ENCODE results near the gene KCNK10.

Gene KCNK10

GRCh38 chr14:88199882-88200281, 123.2 kb downstream of the KCNK10 start:
- Mint-ChIP-seq H3K27me3 (peaks cover 19% of the 10 kb centered on the region), H3K9me3 (no peaks in the 10 kb centered on the region), H3K4me1 (ENCODE audit: low read depth) (no peaks in the 10 kb centered on the region), H3K27ac (no peak overlapping the region), H3K4me3 (no peak overlapping the region), H3K36me3 (ENCODE audit: low read depth) (no peaks in the 10 kb centered on the region)

GRCh38 chr14:88198446-88198845, 124.6 kb downstream of the KCNK10 start:
- H3K9me3 Mint-ChIP-seq, result no peaks in the 10 kb centered on the region
- H3K4me1 Mint-ChIP-seq (ENCODE audit: low read depth), result no peaks in the 10 kb centered on the region
- H3K27ac Mint-ChIP-seq, result no peak overlapping the region
- H3K27me3 Mint-ChIP-seq, result peaks cover 30% of the 10 kb centered on the region
- no peaks in the 10 kb centered on the region for H3K36me3 Mint-ChIP-seq (ENCODE audit: low read depth)
- no peak overlapping the region for H3K4me3 Mint-ChIP-seq

- Mint-ChIP-seq H3K27me3 (peaks cover 40% of the 10 kb centered on the region), H3K4me1 (ENCODE audit: low read depth) (no peaks in the 10 kb centered on the region), H3K36me3 (ENCODE audit: low read depth) (no peaks in the 10 kb centered on the region), H3K9me3 (no peaks in the 10 kb centered on the region), H3K4me3 (no peak overlapping the region), H3K27ac (no peak overlapping the region)
Observed at GRCh38 chr14:88196925-88197324, 126.1 kb downstream of the KCNK10 start.

- Mint-ChIP-seq H3K9me3 (no peaks in the 10 kb centered on the region), H3K36me3 (ENCODE audit: low read depth) (no peaks in the 10 kb centered on the region), H3K27me3 (peaks cover 40% of the 10 kb centered on the region), H3K4me3 (no peak overlapping the region), H3K27ac (no peak overlapping the region), H3K4me1 (ENCODE audit: low read depth) (no peaks in the 10 kb centered on the region)
Observed at GRCh38 chr14:88196116-88196890, 126.8 kb downstream of the KCNK10 start.

- no peaks in the 10 kb centered on the region for H3K36me3 Mint-ChIP-seq (ENCODE audit: low read depth)
- H3K27ac Mint-ChIP-seq, result no peak overlapping the region
- H3K4me1 Mint-ChIP-seq (ENCODE audit: low read depth), result no peaks in the 10 kb centered on the region
- H3K4me3 Mint-ChIP-seq, result no peak overlapping the region
- peaks cover 40% of the 10 kb centered on the region for H3K27me3 Mint-ChIP-seq
- no peaks in the 10 kb centered on the region for H3K9me3 Mint-ChIP-seq
Observed at GRCh38 chr14:88195676-88196075, 127.4 kb downstream of the KCNK10 start.

- Mint-ChIP-seq H3K27ac (no peak overlapping the region), H3K4me1 (ENCODE audit: low read depth) (no peaks in the 10 kb centered on the region), H3K36me3 (ENCODE audit: low read depth) (no peaks in the 10 kb centered on the region), H3K9me3 (no peaks in the 10 kb centered on the region), H3K4me3 (no peak overlapping the region), H3K27me3 (peaks cover 40% of the 10 kb centered on the region)
Observed at GRCh38 chr14:88194531-88194930, 128.5 kb downstream of the KCNK10 start.

GRCh38 chr14:88191605-88192004, 131.5 kb downstream of the KCNK10 start:
- peaks cover 3% of the 10 kb centered on the region for H3K4me1 Mint-ChIP-seq (ENCODE audit: low read depth)
- no peak overlapping the region for H3K27ac Mint-ChIP-seq
- H3K9me3 Mint-ChIP-seq, result no peaks in the 10 kb centered on the region
- H3K27me3 Mint-ChIP-seq, result peaks cover 33% of the 10 kb centered on the region
- no peaks in the 10 kb centered on the region for H3K36me3 Mint-ChIP-seq (ENCODE audit: low read depth)
- H3K4me3 Mint-ChIP-seq, result no peak overlapping the region

- Mint-ChIP-seq H3K4me1 (ENCODE audit: low read depth) (peaks cover 3% of the 10 kb centered on the region), H3K9me3 (no peaks in the 10 kb centered on the region), H3K27me3 (peaks cover 23% of the 10 kb centered on the region), H3K4me3 (no peak overlapping the region), H3K36me3 (ENCODE audit: low read depth) (no peaks in the 10 kb centered on the region), H3K27ac (no peak overlapping the region)
Observed at GRCh38 chr14:88189417-88190191, 133.5 kb downstream of the KCNK10 start.

GRCh38 chr14:88188745-88189416, 134.2 kb downstream of the KCNK10 start:
- Mint-ChIP-seq H3K9me3 (no peaks in the 10 kb centered on the region), H3K27me3 (peaks cover 17% of the 10 kb centered on the region), H3K27ac (no peak overlapping the region), H3K36me3 (ENCODE audit: low read depth) (no peaks in the 10 kb centered on the region), H3K4me1 (ENCODE audit: low read depth) (peaks cover 3% of the 10 kb centered on the region), H3K4me3 (no peak overlapping the region)

GRCh38 chr14:88185843-88186242, 137.2 kb downstream of the KCNK10 start:
- no peak overlapping the region for H3K27ac Mint-ChIP-seq
- no peak overlapping the region for H3K4me3 Mint-ChIP-seq
- H3K27me3 Mint-ChIP-seq, result peaks cover 3% of the 10 kb centered on the region
- H3K36me3 Mint-ChIP-seq (ENCODE audit: low read depth), result no peaks in the 10 kb centered on the region
- H3K9me3 Mint-ChIP-seq, result no peaks in the 10 kb centered on the region
- H3K4me1 Mint-ChIP-seq (ENCODE audit: low read depth), result peaks cover 3% of the 10 kb centered on the region

GRCh38 chr14:88184956-88185355, 138.1 kb downstream of the KCNK10 start:
- Mint-ChIP-seq H3K4me1 (ENCODE audit: low read depth) (peaks cover 3% of the 10 kb centered on the region), H3K27me3 (peaks cover 3% of the 10 kb centered on the region), H3K36me3 (ENCODE audit: low read depth) (no peaks in the 10 kb centered on the region), H3K4me3 (no peak overlapping the region), H3K27ac (no peak overlapping the region), H3K9me3 (no peaks in the 10 kb centered on the region)

- no peaks in the 10 kb centered on the region for H3K4me1 Mint-ChIP-seq (ENCODE audit: low read depth)
- H3K9me3 Mint-ChIP-seq, result no peaks in the 10 kb centered on the region
- H3K36me3 Mint-ChIP-seq (ENCODE audit: low read depth), result no peaks in the 10 kb centered on the region
- H3K27me3 Mint-ChIP-seq, result no peaks in the 10 kb centered on the region
- no peak overlapping the region for H3K27ac Mint-ChIP-seq
- no peak overlapping the region for H3K4me3 Mint-ChIP-seq
Observed at GRCh38 chr14:88181072-88181471, 142.0 kb downstream of the KCNK10 start.

GRCh38 chr14:88179716-88180115, 143.4 kb downstream of the KCNK10 start:
- H3K9me3 Mint-ChIP-seq, result no peaks in the 10 kb centered on the region
- H3K4me1 Mint-ChIP-seq (ENCODE audit: low read depth), result no peaks in the 10 kb centered on the region
- H3K4me3 Mint-ChIP-seq, result no peak overlapping the region
- H3K36me3 Mint-ChIP-seq (ENCODE audit: low read depth), result no peaks in the 10 kb centered on the region
- H3K27ac Mint-ChIP-seq, result no peak overlapping the region
- no peaks in the 10 kb centered on the region for H3K27me3 Mint-ChIP-seq

GRCh38 chr14:88170333-88170732, 152.7 kb downstream of the KCNK10 start:
- no peaks in the 10 kb centered on the region for H3K9me3 Mint-ChIP-seq
- peaks cover 2% of the 10 kb centered on the region for H3K4me1 Mint-ChIP-seq (ENCODE audit: low read depth)
- no peak overlapping the region for H3K4me3 Mint-ChIP-seq
- H3K36me3 Mint-ChIP-seq (ENCODE audit: low read depth), result no peaks in the 10 kb centered on the region
- H3K27ac Mint-ChIP-seq, result no peak overlapping the region
- H3K27me3 Mint-ChIP-seq, result peaks cover 19% of the 10 kb centered on the region

GRCh38 chr14:88168498-88169165, 154.4 kb downstream of the KCNK10 start:
- Mint-ChIP-seq H3K4me3 (no peak overlapping the region), H3K4me1 (ENCODE audit: low read depth) (peaks cover 13% of the 10 kb centered on the region), H3K27ac (no peak overlapping the region), H3K36me3 (ENCODE audit: low read depth) (no peaks in the 10 kb centered on the region), H3K9me3 (no peaks in the 10 kb centered on the region), H3K27me3 (peaks cover 19% of the 10 kb centered on the region)
